Kidney (tissue), 14 donors: ENCODE data around the gene PLA1A. TPM values are rescaled to one million over a fixed set of nuclear protein-coding genes. Genes with fewer than 3 reads are reported as not detected.

Experiments
- DNase-seq, 5 donors: peaks; one replicate each; pipeline ENCODE4 v3.0.0-alpha.2; 2013 to 2020
- FAIRE-seq: peaks from 2 replicates; lab custom pipeline; 2012; peaks lifted over from hg19 to GRCh38; lab: Jason Lieb, UNC
- H3K27ac ChIP-seq, 2 donors: one replicate each; pipeline ENCODE4 v1.7.0; 2013; ENCODE audit warnings: low read depth in 2 of 2, low read length in 2 of 2, inconsistent platforms in 1 of 2
- H3K27me3 ChIP-seq: one replicate; pipeline ENCODE4 v1.7.1; 2013; ENCODE audit warnings: low read length, inconsistent platforms; ENCODE audit not compliant: control insufficient read depth, insufficient read depth
- H3K36me3 ChIP-seq, 3 donors: one replicate each; pipeline versions ENCODE4 v1.7.0 to v1.7.1; 2013; ENCODE audit warnings: low read length in 3 of 3, control low read depth in 1 of 3, inconsistent platforms in 1 of 3; ENCODE audit not compliant: insufficient read depth in 3 of 3, control insufficient read depth in 2 of 3
- H3K4me1 ChIP-seq, 3 donors: one replicate each; pipeline versions ENCODE4 v1.7.0 to v1.7.1; 2013; ENCODE audit warnings: low read length in 3 of 3, inconsistent platforms in 1 of 3, low read depth in 1 of 3; ENCODE audit not compliant: control insufficient read depth in 2 of 3, insufficient read depth in 2 of 3
- H3K4me3 ChIP-seq, 3 donors: one replicate each; pipeline versions ENCODE4 v1.7.0 to v1.8.1; 2013; ENCODE audit warnings: low read length in 3 of 3, control low read depth in 1 of 3, inconsistent platforms in 1 of 3
- H3K9ac ChIP-seq, 3 donors: one replicate each; pipeline versions ENCODE4 v1.7.0 to v1.7.1; 2013; ENCODE audit warnings: low read length in 3 of 3, control low read depth in 1 of 3, inconsistent platforms in 1 of 3
- H3K9me3 ChIP-seq, 3 donors: one replicate each; pipeline versions ENCODE4 v1.7.0 to v1.7.1; 2013; ENCODE audit warnings: low read length in 3 of 3, control low read depth in 1 of 3, inconsistent platforms in 1 of 3; ENCODE audit not compliant: control insufficient read depth in 2 of 3, insufficient read depth in 1 of 3
- intact Hi-C: fragments of 100-400 bp; cut with DNase I; formaldehyde crosslinking; loops from one replicate; pipeline ENCODE4 v1.11.1; 2022
- polyA plus RNA-seq: library from polyadenylated mRNA; stranded (reverse); fragments of 350-450 nt; fragmentation: Illumina TruSeq; extraction: RNeasy Lipid Tissue Mini Kit (QIAGEN cat#74804); gene quantifications from one replicate; pipeline ENCODE4 v1.2.3, GENCODE V29; 2014; ENCODE audit warnings: low read depth, low replicate concordance; ENCODE audit not compliant: insufficient read depth
- total RNA-seq: library from RNA; stranded (reverse); fragmentation: NEBNext Ultra II Directional; extraction: Animal tissue kit (Norgen Biotek cat#: 25700); gene quantifications from one replicate; pipeline ENCODE4 v1.2.1, GENCODE V29; 2021
- TF ChIP-seq, protein P1 (sequence below): IDR thresholded peaks from 3 replicates; pipeline ENCODE4 v1.5.1; 2012; ENCODE audit warnings: mild to moderate bottlenecking, moderate library complexity, borderline replicate concordance; ENCODE audit not compliant: insufficient read depth; ENCODE audit errors: extremely low read depth
- donor health status: control.
- donor health status: control.
- donor health status: control.
- donor health status: control.
- donor health status: control.
- donor health status: DM: yes; HTN: yes; CAD: no.
- donor health status: Normal renal cell carcinoma (clear cell type).

The PLA1A gene
- total and polyA plus RNA-seq, 2 donors from 2014 or later: 6.7 to 10.1 TPM

DNA sequence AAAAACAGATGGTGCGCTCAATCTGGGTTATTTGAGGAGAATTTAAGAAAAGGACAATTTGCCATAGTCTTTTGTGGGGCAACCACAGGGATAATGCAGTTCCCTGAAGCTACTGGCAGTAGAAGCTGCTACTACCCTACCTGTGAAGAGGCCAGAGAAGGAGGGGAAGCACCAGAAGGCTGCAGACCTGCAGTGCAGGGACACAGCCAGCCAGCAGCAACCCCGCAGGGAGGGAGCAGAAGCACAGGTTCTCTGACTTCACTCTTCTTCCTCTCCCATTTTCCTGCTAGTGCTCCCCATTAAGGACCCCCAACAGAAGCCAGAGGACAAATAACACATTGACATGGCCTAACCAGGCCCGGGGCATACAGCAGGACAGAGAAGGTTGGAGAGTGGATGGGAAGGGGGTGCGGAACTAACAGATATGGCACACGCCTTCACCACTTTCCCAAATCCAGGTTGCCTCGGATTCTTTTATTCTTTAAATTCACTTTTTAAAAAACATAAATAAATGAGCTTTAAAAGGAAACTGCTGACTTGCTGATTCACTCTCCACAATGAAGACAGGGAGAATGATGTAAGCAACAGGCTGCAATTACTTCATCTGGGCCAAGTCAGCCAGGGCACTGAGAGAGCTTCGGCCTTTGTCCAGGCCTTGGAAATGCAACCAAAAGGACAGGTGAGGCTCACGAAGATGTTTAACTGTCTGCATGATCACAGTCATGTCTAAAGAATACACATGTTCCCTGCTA is 32.6 kb downstream of the PLA1A start:
- H3K9me3 ChIP-seq: no peaks in the 10 kb centered on the region
- no peaks in the 10 kb centered on the region for H3K36me3 ChIP-seq
- no peak overlapping the region for H3K9ac ChIP-seq
- intact Hi-C loops: no loop called here
- H3K27me3 ChIP-seq: no peaks in the 10 kb centered on the region
- FAIRE-seq: no peak
- H3K27ac ChIP-seq: peak overlapping the region; percentile 6 to 63
- no peak overlapping the region for H3K4me3 ChIP-seq
- TF ChIP-seq, protein P1, sequence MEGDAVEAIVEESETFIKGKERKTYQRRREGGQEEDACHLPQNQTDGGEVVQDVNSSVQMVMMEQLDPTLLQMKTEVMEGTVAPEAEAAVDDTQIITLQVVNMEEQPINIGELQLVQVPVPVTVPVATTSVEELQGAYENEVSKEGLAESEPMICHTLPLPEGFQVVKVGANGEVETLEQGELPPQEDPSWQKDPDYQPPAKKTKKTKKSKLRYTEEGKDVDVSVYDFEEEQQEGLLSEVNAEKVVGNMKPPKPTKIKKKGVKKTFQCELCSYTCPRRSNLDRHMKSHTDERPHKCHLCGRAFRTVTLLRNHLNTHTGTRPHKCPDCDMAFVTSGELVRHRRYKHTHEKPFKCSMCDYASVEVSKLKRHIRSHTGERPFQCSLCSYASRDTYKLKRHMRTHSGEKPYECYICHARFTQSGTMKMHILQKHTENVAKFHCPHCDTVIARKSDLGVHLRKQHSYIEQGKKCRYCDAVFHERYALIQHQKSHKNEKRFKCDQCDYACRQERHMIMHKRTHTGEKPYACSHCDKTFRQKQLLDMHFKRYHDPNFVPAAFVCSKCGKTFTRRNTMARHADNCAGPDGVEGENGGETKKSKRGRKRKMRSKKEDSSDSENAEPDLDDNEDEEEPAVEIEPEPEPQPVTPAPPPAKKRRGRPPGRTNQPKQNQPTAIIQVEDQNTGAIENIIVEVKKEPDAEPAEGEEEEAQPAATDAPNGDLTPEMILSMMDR: no peak
- DNase-seq: peak in 2 of 5 donors; percentile 11 to 24
- H3K4me1 ChIP-seq: peaks cover 0 to 4% (median 3%) of the 10 kb centered on the region in 3 donors

DNA sequence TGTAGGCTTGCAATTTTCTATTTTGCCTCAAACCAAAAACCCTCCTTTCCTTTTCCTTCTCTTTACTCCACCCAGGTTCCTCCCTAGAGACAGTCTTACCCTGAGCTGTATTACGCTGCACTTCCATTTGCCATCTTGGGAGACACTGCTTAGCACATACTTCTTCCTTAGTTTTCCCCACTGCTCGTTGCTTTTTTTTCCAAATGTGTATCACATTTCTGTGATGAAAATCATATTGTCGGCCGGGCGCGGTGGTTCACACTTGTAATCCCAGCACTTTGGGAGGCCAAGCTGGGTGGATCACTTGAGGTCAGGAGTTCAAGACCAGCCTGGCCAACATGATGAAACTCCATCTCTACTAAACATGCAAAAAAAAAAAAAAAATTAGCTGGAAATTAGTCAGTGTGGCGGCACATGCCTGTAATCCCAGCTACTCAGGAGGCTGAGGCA is 33.2 kb downstream of the PLA1A start:
- Histone ChIP-seq H3K9ac (no peak overlapping the region), H3K9me3 (no peaks in the 10 kb centered on the region), H3K36me3 (no peaks in the 10 kb centered on the region), H3K4me1 (peaks cover 0 to 6% (median 3%) of the 10 kb centered on the region in 3 donors), H3K27me3 (no peaks in the 10 kb centered on the region), H3K4me3 (no peak overlapping the region), H3K27ac (no peak overlapping the region)
- intact Hi-C loops: no loop called here
- DNase-seq: no peak
- TF ChIP-seq, protein P1: no peak
- no peak for FAIRE-seq

DNA sequence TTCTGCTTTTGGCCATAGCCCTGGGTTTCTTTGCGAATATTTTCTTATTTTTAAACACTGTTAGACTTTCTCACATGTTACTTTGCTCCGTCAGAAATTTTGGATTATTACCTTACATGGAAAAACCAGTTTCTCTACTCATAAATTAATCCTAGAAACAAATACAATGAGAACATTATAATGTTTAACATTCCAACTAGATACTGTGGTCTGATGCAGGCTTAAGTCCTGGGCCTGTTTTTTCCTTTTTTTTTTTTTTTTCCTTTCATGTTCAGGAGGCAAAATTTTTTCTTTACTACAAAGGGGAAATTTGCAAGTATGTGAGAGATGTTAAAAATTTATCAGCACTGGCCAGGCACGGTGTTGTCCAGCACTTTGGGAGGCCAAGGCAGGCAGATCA is 33.8 kb downstream of the PLA1A start:
- Histone ChIP-seq H3K9me3 (no peaks in the 10 kb centered on the region), H3K4me3 (no peak overlapping the region), H3K36me3 (no peaks in the 10 kb centered on the region), H3K4me1 (peaks cover 0 to 9% (median 3%) of the 10 kb centered on the region in 3 donors), H3K27ac (no peak overlapping the region), H3K9ac (no peak overlapping the region), H3K27me3 (no peaks in the 10 kb centered on the region)
- TF ChIP-seq, protein P1: no peak
- intact Hi-C loops: no loop called here
- FAIRE-seq: no peak
- DNase-seq: peak in 1 of 5 donors; percentile 14
